ENCODE results near the gene FJX1. TPM values are rescaled to one million over a fixed set of nuclear protein-coding genes. Genes with fewer than 3 reads are reported as not detected.

FJX1 gene
- total and polyA plus RNA-seq, 3 donors from 2014 or later = 2.0 to 5.1 (median 2.8) TPM

GRCh38 chr11:35639591-35640179 lies 21.4 kb downstream of the FJX1 start:
- WGBS, 2 donors = 74 to 80% methylated on average over 9 of the region's 9 CpGs
- TF ChIP-seq, protein P1, sequence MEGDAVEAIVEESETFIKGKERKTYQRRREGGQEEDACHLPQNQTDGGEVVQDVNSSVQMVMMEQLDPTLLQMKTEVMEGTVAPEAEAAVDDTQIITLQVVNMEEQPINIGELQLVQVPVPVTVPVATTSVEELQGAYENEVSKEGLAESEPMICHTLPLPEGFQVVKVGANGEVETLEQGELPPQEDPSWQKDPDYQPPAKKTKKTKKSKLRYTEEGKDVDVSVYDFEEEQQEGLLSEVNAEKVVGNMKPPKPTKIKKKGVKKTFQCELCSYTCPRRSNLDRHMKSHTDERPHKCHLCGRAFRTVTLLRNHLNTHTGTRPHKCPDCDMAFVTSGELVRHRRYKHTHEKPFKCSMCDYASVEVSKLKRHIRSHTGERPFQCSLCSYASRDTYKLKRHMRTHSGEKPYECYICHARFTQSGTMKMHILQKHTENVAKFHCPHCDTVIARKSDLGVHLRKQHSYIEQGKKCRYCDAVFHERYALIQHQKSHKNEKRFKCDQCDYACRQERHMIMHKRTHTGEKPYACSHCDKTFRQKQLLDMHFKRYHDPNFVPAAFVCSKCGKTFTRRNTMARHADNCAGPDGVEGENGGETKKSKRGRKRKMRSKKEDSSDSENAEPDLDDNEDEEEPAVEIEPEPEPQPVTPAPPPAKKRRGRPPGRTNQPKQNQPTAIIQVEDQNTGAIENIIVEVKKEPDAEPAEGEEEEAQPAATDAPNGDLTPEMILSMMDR (IDR thresholded peaks at IDR 0.05) = no peak
- no peak for TF ChIP-seq POLR2A (IDR thresholded peaks at IDR 0.05)
- no peak for DNase-seq
- Histone ChIP-seq H3K27me3 (no peaks in the 10 kb centered on the region), H3K36me3 (ENCODE audit: low read depth, missing control alignments) (no peaks in the 10 kb centered on the region), H3K9me3 (no peaks in the 10 kb centered on the region), H3K4me3 (no peak overlapping the region), H3K4me1 (no peaks in the 10 kb centered on the region), H3K27ac (no peak overlapping the region)
- intact Hi-C loops (cut with DNase I; ENCODE audit: low total_unique reads) = no loop called here

DNA sequence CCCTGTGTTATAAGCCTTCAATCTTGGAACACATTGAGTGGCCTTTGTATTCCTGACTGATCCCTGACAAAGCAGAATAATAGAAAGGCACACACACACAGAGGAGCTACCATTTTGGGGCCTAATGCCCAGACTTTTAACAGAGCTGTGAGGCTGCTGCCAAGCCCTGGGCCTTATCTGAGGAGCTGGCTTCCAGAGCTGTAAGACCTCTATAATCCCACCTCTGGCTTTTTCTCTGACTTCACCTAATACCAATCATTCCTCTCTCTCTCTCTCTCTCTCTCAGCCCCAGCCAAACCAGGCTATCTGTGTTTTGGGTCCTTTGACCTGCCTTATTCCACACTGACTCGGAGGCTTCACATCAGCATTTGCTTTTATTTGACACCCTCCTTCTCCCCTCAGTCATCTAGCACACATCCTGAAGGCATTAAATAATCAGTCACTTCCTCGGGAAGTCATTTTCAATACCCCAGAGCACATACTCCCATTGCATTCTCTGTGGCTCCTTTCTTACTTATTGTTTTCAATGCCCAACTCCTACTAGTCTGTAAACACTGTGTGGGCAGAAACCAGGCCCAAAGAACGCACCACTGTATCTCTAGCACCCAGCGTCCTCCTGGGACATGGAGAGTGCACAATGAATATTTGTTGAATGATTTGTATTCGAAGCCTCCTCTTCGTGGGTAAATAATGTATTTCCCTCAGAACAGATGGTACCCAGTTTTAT lies 23.1 kb downstream of the FJX1 start:
- Histone ChIP-seq H3K9me3 (no peaks in the 10 kb centered on the region), H3K27me3 (no peaks in the 10 kb centered on the region), H3K4me3 (no peak overlapping the region), H3K27ac (no peak overlapping the region), H3K36me3 (ENCODE audit: low read depth, missing control alignments) (no peaks in the 10 kb centered on the region), H3K4me1 (no peaks in the 10 kb centered on the region)
- WGBS, 2 donors = 69 to 72% methylated on average over 6 of the region's 6 CpGs
- no peak for DNase-seq
- intact Hi-C loops (cut with DNase I; ENCODE audit: low total_unique reads) = no loop called here
- no peak for TF ChIP-seq POLR2A (IDR thresholded peaks at IDR 0.05)

- no peaks in the 10 kb centered on the region for H3K36me3 ChIP-seq (ENCODE audit: low read depth, missing control alignments)
- DNase-seq = no peak
- intact Hi-C loops (cut with DNase I; ENCODE audit: low total_unique reads) = no loop called here
- no peaks in the 10 kb centered on the region for H3K4me1 ChIP-seq
- H3K27me3 ChIP-seq = no peaks in the 10 kb centered on the region
- WGBS, 2 donors = 73 to 76% methylated on average over 3 of the region's 3 CpGs
- no peak overlapping the region for H3K27ac ChIP-seq
- no peak overlapping the region for H3K4me3 ChIP-seq
- TF ChIP-seq, protein P1 (IDR thresholded peaks at IDR 0.05) = no peak
- TF ChIP-seq POLR2A (IDR thresholded peaks at IDR 0.05) = no peak
- H3K9me3 ChIP-seq = no peaks in the 10 kb centered on the region
Observed at GRCh38 chr11:35641964-35642363, 23.7 kb downstream of the FJX1 start.

DNA sequence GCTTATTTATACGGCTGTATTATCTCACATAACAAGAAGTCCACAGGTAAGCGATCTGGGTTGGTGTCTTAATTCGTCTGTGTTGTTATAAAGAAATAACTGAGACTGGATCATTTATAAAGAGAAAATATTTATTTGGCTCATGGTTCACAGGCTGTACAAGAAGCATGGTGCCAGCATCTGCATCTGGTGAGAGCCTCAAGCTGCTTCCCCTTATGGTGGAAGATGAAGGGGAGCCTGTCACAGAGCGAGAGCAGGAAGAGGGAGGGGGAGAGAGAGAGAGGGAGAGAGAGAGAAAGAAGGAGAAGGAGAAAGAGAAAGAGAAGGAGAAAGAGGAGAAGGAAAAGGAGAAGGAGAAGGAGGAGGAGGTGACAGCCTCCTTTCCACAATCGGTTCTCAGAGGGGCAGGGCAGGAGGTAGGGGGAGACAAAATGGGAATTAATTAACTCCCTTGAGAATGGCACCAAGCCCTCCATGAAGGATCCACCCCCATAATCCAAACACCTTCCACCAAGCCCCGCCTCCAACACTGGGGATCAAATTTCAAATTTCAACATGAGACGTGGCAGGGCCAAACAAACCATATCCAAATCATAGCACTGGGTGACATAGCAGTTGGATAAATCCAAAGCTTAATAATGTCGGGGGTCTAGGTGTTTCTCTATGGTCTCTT lies 29.3 kb downstream of the FJX1 start:
- no peaks in the 10 kb centered on the region for H3K4me1 ChIP-seq
- no peaks in the 10 kb centered on the region for H3K27me3 ChIP-seq
- TF ChIP-seq, protein P1 (IDR thresholded peaks at IDR 0.05) = no peak
- no peak for TF ChIP-seq POLR2A (IDR thresholded peaks at IDR 0.05)
- DNase-seq = no peak
- H3K9me3 ChIP-seq = no peaks in the 10 kb centered on the region
- intact Hi-C loops (cut with DNase I; ENCODE audit: low total_unique reads) = no loop called here
- H3K27ac ChIP-seq = no peak overlapping the region
- no peak overlapping the region for H3K4me3 ChIP-seq
- no peaks in the 10 kb centered on the region for H3K36me3 ChIP-seq (ENCODE audit: low read depth, missing control alignments)
- WGBS, 2 donors = 76 to 78% methylated on average over 8 of the region's 8 CpGs

DNA sequence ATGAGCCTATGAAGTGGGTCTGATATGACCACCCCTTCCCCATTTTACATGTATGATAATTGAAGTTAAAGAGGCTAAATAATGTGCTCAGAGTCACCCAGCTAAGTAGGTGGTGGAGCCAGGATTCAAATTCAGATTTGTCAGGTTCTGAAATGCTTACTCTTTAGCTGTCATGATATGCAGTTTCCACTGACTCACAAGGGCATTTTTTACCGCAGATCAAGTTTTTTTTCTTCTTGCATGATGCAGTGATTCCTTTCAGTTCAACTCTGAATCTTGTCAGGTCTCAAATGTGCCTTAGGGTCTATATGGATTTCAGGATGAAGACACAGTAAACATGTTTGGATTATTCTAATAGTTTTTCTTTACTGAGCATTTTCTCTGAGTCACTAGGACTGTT lies 31.7 kb downstream of the FJX1 start:
- no peaks in the 10 kb centered on the region for H3K27me3 ChIP-seq
- no peak for DNase-seq
- H3K4me3 ChIP-seq = no peak overlapping the region
- no peaks in the 10 kb centered on the region for H3K36me3 ChIP-seq (ENCODE audit: low read depth, missing control alignments)
- H3K27ac ChIP-seq = no peak overlapping the region
- no peaks in the 10 kb centered on the region for H3K9me3 ChIP-seq
- 30 to 80% methylated on average over 1 of the region's 1 CpG for WGBS, 2 donors
- intact Hi-C loops (cut with DNase I; ENCODE audit: low total_unique reads) = no loop called here
- no peaks in the 10 kb centered on the region for H3K4me1 ChIP-seq
- TF ChIP-seq, protein P1 (IDR thresholded peaks at IDR 0.05) = no peak
- no peak for TF ChIP-seq POLR2A (IDR thresholded peaks at IDR 0.05)
